ENCODE measurements around the gene TMEM234.

DNA sequence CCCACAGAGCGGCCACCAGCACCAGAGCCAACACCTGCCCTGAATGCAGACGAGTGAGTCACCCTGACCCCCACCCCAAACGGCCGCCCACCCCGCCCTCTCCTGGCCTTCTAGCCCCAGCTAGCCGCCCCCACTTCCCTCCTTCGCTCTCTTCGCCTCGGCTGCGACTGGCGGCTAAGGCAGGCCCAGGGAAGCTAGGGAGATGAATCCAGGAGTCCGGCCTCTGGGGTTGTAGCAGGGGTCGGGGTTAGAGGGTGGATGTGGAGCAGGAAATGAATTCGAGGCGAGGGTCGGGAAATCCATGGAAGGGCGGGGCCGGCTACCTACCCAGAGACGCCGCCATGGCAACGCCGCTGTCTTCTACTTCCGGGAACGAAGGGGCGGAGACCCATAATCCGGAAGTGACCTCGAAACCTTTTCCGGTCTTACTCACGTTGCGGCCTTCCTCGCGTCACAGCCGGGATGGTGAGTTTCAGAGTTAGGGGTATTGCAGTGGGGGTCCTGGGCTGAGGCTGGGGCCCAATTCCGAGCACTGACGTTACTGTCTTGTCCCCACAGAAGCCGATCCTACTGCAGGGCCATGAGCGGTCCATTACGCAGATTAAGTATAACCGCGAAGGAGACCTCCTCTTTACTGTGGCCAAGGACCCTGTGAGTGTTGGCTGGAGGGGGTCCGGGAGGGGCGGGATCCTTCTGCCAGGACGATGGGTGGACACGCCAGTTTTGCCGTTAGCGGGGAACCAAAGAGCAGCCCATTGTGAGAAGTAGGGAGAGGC, at the start of gene TMEM234, which contains the start of gene EIF3I:
- TF ChIP-seq CTCF (IDR thresholded peaks at IDR 0.05; ENCODE audit: insufficient read depth, low read length, poor library complexity, severe bottlenecking), result no peak
- no peak for TF ChIP-seq EZH2phosphoT487 (conservative IDR thresholded peaks at IDR 0.05; ENCODE audit: low read length)

Data from SU-DHL-6 (cell line).